Endothelial cell of umbilical vein (primary cell): ENCODE measurements around the gene NFIA. TPM values are rescaled to one million over a fixed set of nuclear protein-coding genes. Genes with fewer than 3 reads are reported as not detected.

Source experiments
- BruUV-seq: library from RNA; stranded (reverse); fragments of 400-500 nt; replicated peaks from 2 replicates; lab custom pipeline; 2021; lab: Mats Ljungman, UMichigan
- CTCF ChIA-PET: fragments of 300-600, 350-600 bp; sonication (Branson Sonifier 250); formaldehyde crosslinking; loops from one replicate; lab custom pipeline; 2021; ENCODE audit warnings: antibody characterized with exemption, inconsistent platforms; lab: Charles Lee
- POLR2A ChIA-PET: fragments of 300-600, 350-600 bp; sonication (Branson Sonifier 250); formaldehyde crosslinking; loops from one replicate; lab custom pipeline; 2021; ENCODE audit warnings: antibody characterized with exemption, inconsistent platforms; lab: Charles Lee
- DNase-seq: peaks from one replicate; pipeline ENCODE4 v3.0.0-alpha.2; 2011; ENCODE audit warnings: low read depth, low spot score
- FAIRE-seq: peaks from 2 replicates; lab custom pipeline; 2011; peaks lifted over from hg19 to GRCh38; lab: Jason Lieb, UNC
- H2AFZ ChIP-seq: 2 replicates; pipeline ENCODE4 v1.6.0; 2012; ENCODE audit warnings: low read depth, low read length, control low read depth, inconsistent platforms
- H3K27ac ChIP-seq: 2 replicates; pipeline ENCODE4 v1.5.1; 2011; ENCODE audit warnings: low read depth, mild to moderate bottlenecking, control low read depth, low read length, moderate library complexity; ENCODE audit not compliant: insufficient read depth
- H3K27me3 ChIP-seq, 2 experiments: 2 replicates each; pipeline versions ENCODE4 v1.6.0 to v1.6.1; 2011; ENCODE audit warnings: low read length in 2 of 2, mixed read lengths in 1 of 2; ENCODE audit not compliant: control insufficient read depth in 2 of 2, insufficient read depth in 2 of 2
- H3K36me3 ChIP-seq, 2 experiments: 2 replicates in 1 of 2; 3 replicates in 1 of 2; pipeline ENCODE4 v1.5.1; 2011; ENCODE audit warnings: low read length in 2 of 2, mild to moderate bottlenecking in 1 of 2, moderate library complexity in 1 of 2; ENCODE audit not compliant: control insufficient read depth in 2 of 2, insufficient read depth in 2 of 2; ENCODE audit errors: extremely low read depth in 1 of 2
- H3K4me1 ChIP-seq: 3 replicates; pipeline ENCODE4 v1.5.1; 2011; ENCODE audit warnings: mild to moderate bottlenecking, low read length; ENCODE audit not compliant: control insufficient read depth, insufficient read depth; ENCODE audit errors: extremely low read depth
- H3K4me2 ChIP-seq: 2 replicates; pipeline ENCODE4 v1.6.1; 2011; ENCODE audit warnings: low read length, control low read depth, mixed read lengths; ENCODE audit not compliant: insufficient read depth
- H3K4me3 ChIP-seq, 3 experiments: fragments of 200-600 bp in 1 of 3; sonication (generic), shearing (Covaris generic) in 1 of 3; replicated peaks in 1 of 3; 2 replicates each; pipeline ENCODE4 v1.5.1; 2011 to 2016; ENCODE audit warnings: control low read depth in 3 of 3, low read length in 3 of 3, mild to moderate bottlenecking in 2 of 3, inconsistent platforms in 1 of 3, low read depth in 1 of 3, moderate library complexity in 1 of 3; ENCODE audit not compliant: insufficient read depth in 1 of 3
- H3K79me2 ChIP-seq: 2 replicates; pipeline ENCODE4 v1.6.0; 2012; ENCODE audit warnings: low read length, inconsistent platforms; ENCODE audit not compliant: control insufficient read depth, insufficient read depth
- H3K9ac ChIP-seq: replicated peaks from 2 replicates; pipeline ENCODE3; 2011; ENCODE audit warnings: low read length, control low read depth; ENCODE audit not compliant: insufficient read depth; ENCODE audit errors: extremely low read depth
- H3K9me1 ChIP-seq: replicated peaks from 3 replicates; pipeline ENCODE4 v1.6.0; 2011; ENCODE audit warnings: mild to moderate bottlenecking, low read length; ENCODE audit not compliant: control insufficient read depth, insufficient read depth; ENCODE audit errors: extremely low read depth
- H3K9me3 ChIP-seq: replicated peaks from 2 replicates; pipeline ENCODE4 v1.5.1; 2012; ENCODE audit warnings: low read length, inconsistent platforms; ENCODE audit not compliant: control insufficient read depth, insufficient read depth
- H4K20me1 ChIP-seq: replicated peaks from 2 replicates; pipeline ENCODE3; 2011; ENCODE audit warnings: mild to moderate bottlenecking, low read length; ENCODE audit not compliant: control insufficient read depth, insufficient read depth; ENCODE audit errors: extremely low read depth
- EZH2 ChIP-seq: IDR thresholded peaks from 2 replicates; pipeline ENCODE4 v1.6.1; 2012; ENCODE audit warnings: borderline replicate concordance, low read depth, mild to moderate bottlenecking, moderate library complexity, low read length, inconsistent platforms; ENCODE audit not compliant: severe bottlenecking
- FOS ChIP-seq: IDR thresholded peaks from 2 replicates; pipeline ENCODE4 v1.6.1; 2011; ENCODE audit warnings: mild to moderate bottlenecking, low read length, moderate library complexity, borderline replicate concordance; ENCODE audit not compliant: insufficient read depth
- GATA2 ChIP-seq: IDR thresholded peaks from 2 replicates; pipeline ENCODE4 v1.7.0; 2011; ENCODE audit warnings: low read depth, mild to moderate bottlenecking, moderate library complexity, mixed read lengths, low read length; ENCODE audit not compliant: insufficient read length, insufficient read depth
- JUN ChIP-seq: IDR thresholded peaks from 2 replicates; pipeline ENCODE4 v1.6.1; 2011; ENCODE audit warnings: borderline replicate concordance, low read depth; ENCODE audit not compliant: insufficient read length, insufficient read depth
- MYC ChIP-seq: IDR thresholded peaks from one replicate; pipeline ENCODE4 v1.6.1; 2011; ENCODE audit warnings: mild to moderate bottlenecking, low read depth, low read length
- POLR2A ChIP-seq: IDR thresholded peaks from 2 replicates; pipeline ENCODE4 v1.6.1; 2012; ENCODE audit warnings: low read depth, mild to moderate bottlenecking, control low read depth, low read length
- POLR2AphosphoS5 ChIP-seq: IDR thresholded peaks from 2 replicates; pipeline ENCODE4 v1.6.1; 2012; ENCODE audit warnings: low read depth, mild to moderate bottlenecking, control low read depth, low read length, moderate library complexity; ENCODE audit not compliant: insufficient read depth
- dilution Hi-C: fragments of 300-500 bp; cut with MboI; formaldehyde crosslinking; loops from one replicate; pipeline ENCODE4 v1.15.0; 2019; ENCODE audit warnings: low sequenced_read_pairs; ENCODE audit not compliant: extremely low pct_ligation_motif_present
- intact Hi-C: fragments of 100-400 bp; cut with micrococcal nuclease; formaldehyde crosslinking; loops from one replicate; pipeline ENCODE4 v1.10.0; 2022
- polyA plus RNA-seq, 4 experiments: library from polyadenylated mRNA; depleted of rRNA in 3 of 4; stranded (reverse) in 3 of 4; unstranded in 1 of 4; fragments of >200 nt; gene quantifications; 2 replicates each; pipeline versions ENCODE4 v1.2.1 to v1.2.3, GENCODE V29; 2011 to 2012; ENCODE audit warnings: missing spikeins in 1 of 4
- total RNA-seq: library from RNA; stranded (reverse); gene quantifications from 2 replicates; pipeline ENCODE4 v1.2.3, GENCODE V29; 2021
- TF ChIP-seq, protein P1 (sequence below), 2 donors: IDR thresholded peaks; 1 replicate in 1 of 2; 2 replicates in 1 of 2; pipeline ENCODE4 v1.5.1; 2011; ENCODE audit warnings: low read length in 2 of 2, mild to moderate bottlenecking in 2 of 2, moderate library complexity in 2 of 2, control low read depth in 1 of 2, inconsistent platforms in 1 of 2, low read depth in 1 of 2; ENCODE audit not compliant: insufficient read depth in 1 of 2; ENCODE audit errors: extremely low read depth in 1 of 2
- TF ChIP-seq, protein P2 (sequence below): IDR thresholded peaks from 2 replicates; pipeline ENCODE4 v1.6.1; 2011; ENCODE audit not compliant: insufficient read depth, insufficient read length

Gene NFIA
- total and polyA plus RNA-seq, 2 donors (not counting 3 experiments of a cell fraction or from before 2014, with no cell fraction given): 25.5 to 47.0 TPM

DNA sequence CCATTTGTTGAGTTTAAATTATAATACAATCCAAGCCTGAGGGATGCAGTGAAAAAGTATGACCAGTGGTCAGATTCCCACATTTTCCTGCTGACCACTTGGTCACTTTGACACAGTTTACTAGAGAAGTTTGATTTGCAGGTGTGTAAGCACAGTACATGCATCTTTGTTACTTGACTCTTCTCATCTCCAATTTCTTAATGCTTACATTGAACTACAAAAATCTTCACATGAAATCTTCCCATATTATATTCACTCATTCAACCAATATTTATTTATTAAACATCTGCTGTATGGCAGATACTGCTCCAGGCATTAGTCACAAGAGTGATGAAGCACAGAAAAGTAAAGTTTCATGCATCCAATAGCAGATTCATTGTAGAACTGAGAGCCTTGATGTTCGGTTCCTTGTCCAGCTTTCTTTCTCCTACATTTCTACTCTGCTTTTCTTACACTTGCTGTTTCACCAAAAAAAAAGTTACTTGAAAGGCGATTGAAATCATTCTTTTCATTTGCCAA lies 211.7 kb downstream of the NFIA start:
- no peak overlapping the region for H3K9ac ChIP-seq
- H3K79me2 ChIP-seq: no peaks in the 10 kb centered on the region
- H3K27ac ChIP-seq: no peak overlapping the region
- no peaks in the 10 kb centered on the region for H4K20me1 ChIP-seq
- H3K27me3 ChIP-seq: no peaks in the 10 kb centered on the region
- dilution Hi-C loops: no loop called here
- TF ChIP-seq POLR2AphosphoS5 (no peak), FOS (no peak), EZH2 (no peak), MYC (no peak), GATA2 (no peak), POLR2A (no peak), JUN (no peak)
- TF ChIP-seq, protein P1, sequence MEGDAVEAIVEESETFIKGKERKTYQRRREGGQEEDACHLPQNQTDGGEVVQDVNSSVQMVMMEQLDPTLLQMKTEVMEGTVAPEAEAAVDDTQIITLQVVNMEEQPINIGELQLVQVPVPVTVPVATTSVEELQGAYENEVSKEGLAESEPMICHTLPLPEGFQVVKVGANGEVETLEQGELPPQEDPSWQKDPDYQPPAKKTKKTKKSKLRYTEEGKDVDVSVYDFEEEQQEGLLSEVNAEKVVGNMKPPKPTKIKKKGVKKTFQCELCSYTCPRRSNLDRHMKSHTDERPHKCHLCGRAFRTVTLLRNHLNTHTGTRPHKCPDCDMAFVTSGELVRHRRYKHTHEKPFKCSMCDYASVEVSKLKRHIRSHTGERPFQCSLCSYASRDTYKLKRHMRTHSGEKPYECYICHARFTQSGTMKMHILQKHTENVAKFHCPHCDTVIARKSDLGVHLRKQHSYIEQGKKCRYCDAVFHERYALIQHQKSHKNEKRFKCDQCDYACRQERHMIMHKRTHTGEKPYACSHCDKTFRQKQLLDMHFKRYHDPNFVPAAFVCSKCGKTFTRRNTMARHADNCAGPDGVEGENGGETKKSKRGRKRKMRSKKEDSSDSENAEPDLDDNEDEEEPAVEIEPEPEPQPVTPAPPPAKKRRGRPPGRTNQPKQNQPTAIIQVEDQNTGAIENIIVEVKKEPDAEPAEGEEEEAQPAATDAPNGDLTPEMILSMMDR (IDR thresholded peaks at IDR 0.05; ENCODE audit: extremely low read depth in 1 of 2, insufficient read depth in 1 of 2, low read depth in 1 of 2, low read length in 2 of 2): no peak
- TF ChIP-seq, protein P2, sequence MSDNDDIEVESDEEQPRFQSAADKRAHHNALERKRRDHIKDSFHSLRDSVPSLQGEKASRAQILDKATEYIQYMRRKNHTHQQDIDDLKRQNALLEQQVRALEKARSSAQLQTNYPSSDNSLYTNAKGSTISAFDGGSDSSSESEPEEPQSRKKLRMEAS: no peak
- H3K9me1 ChIP-seq: no peaks in the 10 kb centered on the region
- ChIA-PET POLR2A (no interaction called here), CTCF (interaction anchor here (1.4 kb wide), 1 partner anchor 10 kb away, joined by 3 read pairs; no protein-coding TSS in a partner anchor)
- H3K9me3 ChIP-seq: no peaks in the 10 kb centered on the region
- no peak overlapping the region for H2AFZ ChIP-seq
- H3K4me1 ChIP-seq: peaks cover 7% of the 10 kb centered on the region
- BruUV-seq: no TSS peak
- no peak overlapping the region for H3K4me3 ChIP-seq
- H3K36me3 ChIP-seq: no peaks in the 10 kb centered on the region
- FAIRE-seq (no peak), DNase-seq (no peak)
- intact Hi-C loops: no loop called here
- no peak overlapping the region for H3K4me2 ChIP-seq
